ENCODE results near the gene UBE2N.
A peak's percentile ranks its signal among the peaks of the same experiment; 100 is the strongest.

Gene UBE2N

DNA sequence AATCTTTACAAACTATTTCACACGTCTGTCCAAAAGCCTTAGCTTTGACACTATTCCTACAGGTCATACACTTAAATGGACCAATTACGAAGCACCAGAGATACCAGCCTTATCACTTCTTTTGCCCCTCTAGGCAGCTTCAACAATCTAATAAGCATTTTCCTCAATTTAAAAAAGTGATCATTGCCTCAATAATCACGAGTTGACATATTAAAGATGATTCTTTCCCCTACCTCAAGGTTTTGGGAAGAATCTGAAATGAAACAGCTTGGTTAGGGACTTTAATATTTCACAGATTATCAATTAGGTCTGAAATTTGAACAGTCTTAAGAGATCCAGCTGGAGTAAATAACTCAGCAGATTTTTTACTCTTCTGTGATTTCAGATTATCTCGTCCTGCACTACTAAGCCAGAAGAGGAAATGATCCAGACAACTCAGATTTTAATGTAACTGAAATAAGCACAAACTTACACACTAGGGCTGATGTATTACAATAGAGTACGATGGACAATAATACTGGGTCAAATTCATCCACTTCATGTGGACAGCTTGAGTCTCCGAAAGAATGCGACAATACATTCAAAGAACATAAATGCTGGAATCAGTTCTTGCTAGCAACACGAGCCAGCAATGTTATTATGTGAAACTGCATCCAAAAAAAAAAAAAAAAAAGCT is 15.9 kb downstream of the UBE2N start:
- Histone ChIP-seq H3K4me3 (replicated peaks; ENCODE audit: insufficient read depth, low read length) (no peak overlapping the region), H3K27ac (replicated peaks) (no peak overlapping the region), H3K27me3 (ENCODE audit: insufficient read depth, poor library complexity, severe bottlenecking) (no peaks in the 10 kb centered on the region)
- DNase-seq (ENCODE audit: low read depth in 1 of 2, low spot score in 1 of 2), result no peak
- no peak for TF ChIP-seq SPI1 (IDR thresholded peaks at IDR 0.05; ENCODE audit: borderline replicate concordance, low read depth)
- TF ChIP-seq, protein P1, sequence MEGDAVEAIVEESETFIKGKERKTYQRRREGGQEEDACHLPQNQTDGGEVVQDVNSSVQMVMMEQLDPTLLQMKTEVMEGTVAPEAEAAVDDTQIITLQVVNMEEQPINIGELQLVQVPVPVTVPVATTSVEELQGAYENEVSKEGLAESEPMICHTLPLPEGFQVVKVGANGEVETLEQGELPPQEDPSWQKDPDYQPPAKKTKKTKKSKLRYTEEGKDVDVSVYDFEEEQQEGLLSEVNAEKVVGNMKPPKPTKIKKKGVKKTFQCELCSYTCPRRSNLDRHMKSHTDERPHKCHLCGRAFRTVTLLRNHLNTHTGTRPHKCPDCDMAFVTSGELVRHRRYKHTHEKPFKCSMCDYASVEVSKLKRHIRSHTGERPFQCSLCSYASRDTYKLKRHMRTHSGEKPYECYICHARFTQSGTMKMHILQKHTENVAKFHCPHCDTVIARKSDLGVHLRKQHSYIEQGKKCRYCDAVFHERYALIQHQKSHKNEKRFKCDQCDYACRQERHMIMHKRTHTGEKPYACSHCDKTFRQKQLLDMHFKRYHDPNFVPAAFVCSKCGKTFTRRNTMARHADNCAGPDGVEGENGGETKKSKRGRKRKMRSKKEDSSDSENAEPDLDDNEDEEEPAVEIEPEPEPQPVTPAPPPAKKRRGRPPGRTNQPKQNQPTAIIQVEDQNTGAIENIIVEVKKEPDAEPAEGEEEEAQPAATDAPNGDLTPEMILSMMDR (IDR thresholded peaks at IDR 0.05; ENCODE audit: insufficient read depth, low read length), result no peak
- TF ChIP-seq GABPA (IDR thresholded peaks at IDR 0.05; ENCODE audit: low read depth), result no peak
- TF ChIP-seq, protein P2, sequence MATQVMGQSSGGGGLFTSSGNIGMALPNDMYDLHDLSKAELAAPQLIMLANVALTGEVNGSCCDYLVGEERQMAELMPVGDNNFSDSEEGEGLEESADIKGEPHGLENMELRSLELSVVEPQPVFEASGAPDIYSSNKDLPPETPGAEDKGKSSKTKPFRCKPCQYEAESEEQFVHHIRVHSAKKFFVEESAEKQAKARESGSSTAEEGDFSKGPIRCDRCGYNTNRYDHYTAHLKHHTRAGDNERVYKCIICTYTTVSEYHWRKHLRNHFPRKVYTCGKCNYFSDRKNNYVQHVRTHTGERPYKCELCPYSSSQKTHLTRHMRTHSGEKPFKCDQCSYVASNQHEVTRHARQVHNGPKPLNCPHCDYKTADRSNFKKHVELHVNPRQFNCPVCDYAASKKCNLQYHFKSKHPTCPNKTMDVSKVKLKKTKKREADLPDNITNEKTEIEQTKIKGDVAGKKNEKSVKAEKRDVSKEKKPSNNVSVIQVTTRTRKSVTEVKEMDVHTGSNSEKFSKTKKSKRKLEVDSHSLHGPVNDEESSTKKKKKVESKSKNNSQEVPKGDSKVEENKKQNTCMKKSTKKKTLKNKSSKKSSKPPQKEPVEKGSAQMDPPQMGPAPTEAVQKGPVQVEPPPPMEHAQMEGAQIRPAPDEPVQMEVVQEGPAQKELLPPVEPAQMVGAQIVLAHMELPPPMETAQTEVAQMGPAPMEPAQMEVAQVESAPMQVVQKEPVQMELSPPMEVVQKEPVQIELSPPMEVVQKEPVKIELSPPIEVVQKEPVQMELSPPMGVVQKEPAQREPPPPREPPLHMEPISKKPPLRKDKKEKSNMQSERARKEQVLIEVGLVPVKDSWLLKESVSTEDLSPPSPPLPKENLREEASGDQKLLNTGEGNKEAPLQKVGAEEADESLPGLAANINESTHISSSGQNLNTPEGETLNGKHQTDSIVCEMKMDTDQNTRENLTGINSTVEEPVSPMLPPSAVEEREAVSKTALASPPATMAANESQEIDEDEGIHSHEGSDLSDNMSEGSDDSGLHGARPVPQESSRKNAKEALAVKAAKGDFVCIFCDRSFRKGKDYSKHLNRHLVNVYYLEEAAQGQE (IDR thresholded peaks at IDR 0.05; ENCODE audit: insufficient replicate concordance, low read depth), result no peak
- TF ChIP-seq POLR2AphosphoS5 (IDR thresholded peaks at IDR 0.05; ENCODE audit: low read depth), result no peak

DNA sequence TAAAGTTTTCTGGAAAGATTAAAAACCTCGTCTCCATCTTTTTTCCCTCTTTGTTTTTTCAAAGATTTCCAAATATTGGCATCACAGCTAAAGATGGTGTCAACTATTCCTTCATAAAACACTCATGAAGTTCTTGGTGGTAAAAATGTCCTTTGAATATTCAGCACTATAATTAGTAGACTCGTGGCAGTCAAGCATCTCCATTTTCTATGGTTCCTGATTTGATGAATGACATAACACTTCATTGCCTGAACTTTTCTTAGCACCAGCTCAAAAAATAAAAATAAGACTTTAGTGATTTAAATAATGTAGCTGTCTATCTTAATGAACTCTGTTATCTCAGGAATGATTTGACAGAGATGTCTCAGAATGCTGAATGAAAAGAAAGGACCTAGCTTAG is 19.7 kb downstream of the UBE2N start:
- H3K27me3 ChIP-seq (ENCODE audit: insufficient read depth, poor library complexity, severe bottlenecking), result no peaks in the 10 kb centered on the region
- no peak overlapping the region for H3K27ac ChIP-seq (replicated peaks)
- no peak for TF ChIP-seq SPI1 (IDR thresholded peaks at IDR 0.05; ENCODE audit: borderline replicate concordance, low read depth)
- TF ChIP-seq, protein P1 (IDR thresholded peaks at IDR 0.05; ENCODE audit: insufficient read depth, low read length), result no peak
- no peak for TF ChIP-seq POLR2AphosphoS5 (IDR thresholded peaks at IDR 0.05; ENCODE audit: low read depth)
- TF ChIP-seq, protein P2 (IDR thresholded peaks at IDR 0.05; ENCODE audit: insufficient replicate concordance, low read depth), result no peak
- no peak for TF ChIP-seq GABPA (IDR thresholded peaks at IDR 0.05; ENCODE audit: low read depth)
- H3K4me3 ChIP-seq (replicated peaks; ENCODE audit: insufficient read depth, low read length), result no peak overlapping the region
- DNase-seq (ENCODE audit: low read depth in 1 of 2, low spot score in 1 of 2), result no peak

DNA sequence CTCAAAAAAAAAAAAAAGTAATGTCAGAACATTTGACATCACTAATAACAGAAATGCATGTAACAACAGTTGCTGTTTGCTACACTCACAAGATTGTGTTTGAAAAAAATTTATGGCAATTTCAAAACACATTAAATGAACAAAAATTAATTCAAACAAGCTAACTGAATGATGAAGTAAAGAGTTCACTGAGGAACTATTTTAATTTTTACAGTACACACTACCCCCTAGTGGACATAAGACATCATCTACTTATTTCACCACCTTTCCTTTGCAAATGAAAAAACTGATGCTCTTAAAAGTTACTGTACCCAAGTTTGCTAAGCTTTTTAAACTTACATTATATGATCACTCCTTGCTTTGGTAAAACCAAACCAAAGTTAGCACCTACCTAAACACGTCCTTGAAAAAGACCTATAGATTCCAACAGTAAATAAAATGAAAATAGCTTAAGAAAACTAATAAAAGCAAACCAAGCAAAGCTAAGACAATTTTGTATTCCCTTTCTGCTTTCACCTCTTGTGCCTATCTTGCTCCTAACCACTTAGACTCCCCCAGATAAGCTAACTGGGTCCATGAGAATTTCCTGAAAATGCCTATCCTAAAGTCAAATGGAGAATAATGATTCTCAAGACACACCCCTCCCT is 22.2 kb downstream of the UBE2N start:
- no peak overlapping the region for H3K27ac ChIP-seq (replicated peaks)
- no peak for TF ChIP-seq POLR2AphosphoS5 (IDR thresholded peaks at IDR 0.05; ENCODE audit: low read depth)
- TF ChIP-seq, protein P2 (IDR thresholded peaks at IDR 0.05; ENCODE audit: insufficient replicate concordance, low read depth), result no peak
- TF ChIP-seq, protein P1 (IDR thresholded peaks at IDR 0.05; ENCODE audit: insufficient read depth, low read length), result peak; percentile 17
- TF ChIP-seq SPI1 (IDR thresholded peaks at IDR 0.05; ENCODE audit: borderline replicate concordance, low read depth), result no peak
- TF ChIP-seq GABPA (IDR thresholded peaks at IDR 0.05; ENCODE audit: low read depth), result no peak
- H3K27me3 ChIP-seq (ENCODE audit: insufficient read depth, poor library complexity, severe bottlenecking), result no peaks in the 10 kb centered on the region
- no peak overlapping the region for H3K4me3 ChIP-seq (replicated peaks; ENCODE audit: insufficient read depth, low read length)
- DNase-seq (ENCODE audit: low read depth in 1 of 2, low spot score in 1 of 2), result no peak
